HuH-7 (cell line): ENCODE data around the gene DPP10.
"Not testable (repeated sequence)": the region's sequence is repeated elsewhere in the genome, so short reads cannot be mapped to it uniquely, and the experiment has no call there.

Experiments used
- DNase-seq: peaks from one replicate; pipeline ENCODE4 v3.0.0; 2011; ENCODE audit warnings: low spot score

DPP10 gene

DNA sequence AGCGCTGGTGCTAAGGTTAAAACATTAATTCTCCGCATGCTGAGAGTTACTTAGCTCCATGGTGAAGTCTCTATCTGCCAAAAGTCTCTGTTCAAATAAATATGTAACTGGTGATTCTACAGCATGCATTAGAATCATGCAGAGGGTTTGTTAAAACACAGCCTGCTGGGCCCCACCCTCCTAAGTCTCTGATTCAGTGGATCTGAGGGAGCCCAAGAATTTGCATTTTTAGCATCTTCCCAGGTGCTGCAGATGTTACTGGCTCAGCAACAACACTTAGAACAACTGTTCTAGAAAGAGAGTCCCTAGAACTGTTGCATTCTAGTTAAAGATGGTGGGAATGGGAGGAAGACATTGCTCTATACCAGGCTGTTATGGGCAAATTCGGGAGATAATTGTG is 73.4 kb downstream of the DPP10 start:
- DNase-seq, result no peak

- no peak for DNase-seq
Observed at GRCh38 chr2:114517580-114517979, 75.1 kb downstream of the DPP10 start.

DNA sequence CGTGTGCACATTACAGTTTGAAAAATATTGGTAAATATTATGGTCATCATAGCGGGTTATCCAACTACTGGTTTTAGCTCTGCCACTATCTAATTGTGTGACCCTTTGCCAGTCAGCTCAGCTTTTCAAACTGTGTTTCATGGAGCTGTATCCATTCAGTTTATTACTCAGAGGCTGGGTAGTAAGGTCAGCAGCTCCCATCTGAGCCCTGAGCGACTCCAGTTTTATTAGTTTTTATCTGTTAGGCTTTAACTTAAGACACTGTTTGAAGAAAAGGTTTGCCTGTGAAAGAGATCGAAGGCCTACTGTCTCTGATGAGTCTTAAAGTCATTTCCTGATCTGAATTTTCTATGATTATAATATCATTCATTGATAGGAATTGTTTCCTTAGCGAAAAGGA is 76.3 kb downstream of the DPP10 start:
- DNase-seq, result no peak

DNA sequence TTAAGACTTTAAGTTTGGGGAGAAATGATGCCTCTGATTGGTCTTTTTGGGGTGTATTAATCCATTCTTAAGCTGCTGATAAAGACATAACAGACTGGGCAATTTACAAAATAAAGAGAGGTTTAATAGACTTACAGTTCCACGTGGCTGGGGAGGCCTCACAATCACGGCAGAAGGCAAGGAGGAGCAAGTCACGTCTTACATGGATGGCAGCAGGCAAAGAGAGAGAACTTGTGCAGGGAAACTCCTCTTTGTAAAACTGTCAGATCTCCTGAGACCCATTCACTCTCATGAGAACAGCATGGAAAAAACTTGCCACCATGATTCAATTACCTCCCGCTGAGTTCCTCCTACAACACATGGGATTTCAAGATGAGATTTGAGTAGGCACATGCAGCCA is 80.2 kb downstream of the DPP10 start:
- DNase-seq, result not testable (repeated sequence)

DNA sequence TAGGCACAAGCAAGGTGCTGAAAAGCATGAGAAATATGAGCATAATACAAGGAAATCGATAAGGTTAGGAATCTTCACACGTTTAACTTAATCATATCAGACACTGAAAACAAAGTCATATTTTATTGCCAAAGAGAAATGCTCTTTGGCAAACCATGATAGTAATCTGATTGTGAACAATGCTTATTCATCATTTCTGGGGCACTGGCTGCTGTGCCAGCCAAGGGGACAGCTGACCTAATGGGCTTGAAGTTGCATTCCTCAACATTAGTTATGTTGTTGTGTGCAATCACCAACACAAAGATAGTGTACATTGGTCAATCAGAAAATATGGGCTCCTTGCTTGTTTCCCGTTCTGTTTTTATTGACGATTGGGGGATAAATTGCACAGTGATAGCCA is 83.5 kb downstream of the DPP10 start:
- DNase-seq, result no peak

DNA sequence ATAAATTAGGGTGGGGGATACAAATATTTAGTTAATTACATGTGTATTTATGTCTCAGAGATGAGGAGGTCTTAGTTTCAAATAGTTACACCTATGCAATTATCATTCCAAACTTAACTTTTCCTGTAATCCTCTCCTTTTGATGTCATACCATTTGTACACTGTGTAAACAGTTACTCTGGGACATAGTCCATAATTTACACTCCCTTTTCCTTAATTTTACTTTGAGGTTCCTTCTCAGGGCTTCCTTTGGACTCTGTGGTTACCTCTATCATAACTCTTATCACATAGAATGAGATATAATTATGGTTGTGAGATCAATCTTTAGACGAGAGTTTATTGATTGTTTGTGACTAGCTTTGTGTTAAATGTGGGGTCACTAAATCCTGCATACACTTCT is 84.4 kb downstream of the DPP10 start:
- DNase-seq, result no peak

GRCh38 chr2:114527330-114527983 is 85.0 kb downstream of the DPP10 start:
- DNase-seq, result no peak

DNA sequence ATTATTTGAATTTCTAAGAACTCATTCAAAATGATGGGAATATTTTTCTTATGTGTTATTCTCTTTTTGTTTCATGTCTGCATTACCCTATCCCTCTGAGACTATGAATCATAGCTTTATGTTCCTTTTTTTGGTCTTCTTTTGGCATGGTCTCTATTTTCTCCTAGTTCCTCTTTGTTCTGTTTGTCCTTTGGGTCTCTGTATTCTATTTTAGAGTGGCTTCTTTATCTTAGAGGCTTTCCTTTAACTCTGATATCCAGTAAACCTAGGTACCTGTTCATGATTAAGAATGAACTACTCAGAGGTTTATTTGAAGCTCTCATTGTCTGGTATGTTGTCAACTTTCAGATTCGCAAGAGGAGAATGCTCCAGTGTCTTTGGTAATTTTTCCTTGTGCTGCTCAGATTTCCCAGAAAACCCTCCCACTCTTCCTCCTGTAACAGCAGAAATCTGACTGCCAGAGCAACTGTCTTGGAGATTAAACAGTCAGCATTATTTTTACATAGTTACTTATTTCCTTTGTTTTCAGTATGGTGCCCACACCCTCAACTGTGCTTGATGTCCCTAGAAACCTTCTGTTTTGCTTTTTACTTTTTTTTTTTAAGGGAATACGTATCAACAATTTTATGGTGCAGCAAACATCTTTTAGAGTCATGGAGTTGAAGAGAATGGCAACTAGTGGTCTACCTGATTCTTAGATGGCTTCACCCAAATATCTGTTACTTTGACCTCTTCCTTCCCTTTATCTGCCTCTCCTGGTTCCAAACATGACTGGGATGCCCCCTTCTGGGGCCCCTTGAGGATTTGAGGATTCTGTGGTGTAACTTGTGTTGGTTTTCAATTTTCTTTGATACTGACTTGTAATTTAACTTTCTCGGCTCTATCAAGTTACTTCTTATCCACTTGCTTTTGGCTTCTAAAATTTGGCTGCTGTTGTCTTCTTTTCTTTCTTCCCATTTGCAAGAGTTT is 92.0 kb downstream of the DPP10 start:
- DNase-seq, result no peak

DNA sequence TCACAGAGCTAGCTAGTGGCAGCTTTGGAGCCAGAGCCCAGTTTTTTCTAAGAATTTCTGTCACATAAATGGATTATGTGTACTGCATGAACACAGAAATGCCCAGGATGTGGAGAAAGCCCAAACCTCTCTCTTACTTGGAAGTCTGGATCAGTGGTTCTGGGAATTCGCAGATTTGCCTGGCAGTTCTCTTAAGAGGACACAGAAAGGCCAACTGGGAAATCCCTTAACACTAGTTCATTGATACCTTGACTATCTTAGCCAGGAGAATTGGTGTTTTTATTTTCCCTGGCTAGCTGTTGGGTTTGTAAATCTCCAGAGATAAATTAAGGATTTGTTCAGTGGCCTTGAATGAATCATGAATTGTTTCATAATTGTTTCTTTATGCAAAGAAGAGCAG is 95.3 kb downstream of the DPP10 start:
- DNase-seq, result no peak

DNA sequence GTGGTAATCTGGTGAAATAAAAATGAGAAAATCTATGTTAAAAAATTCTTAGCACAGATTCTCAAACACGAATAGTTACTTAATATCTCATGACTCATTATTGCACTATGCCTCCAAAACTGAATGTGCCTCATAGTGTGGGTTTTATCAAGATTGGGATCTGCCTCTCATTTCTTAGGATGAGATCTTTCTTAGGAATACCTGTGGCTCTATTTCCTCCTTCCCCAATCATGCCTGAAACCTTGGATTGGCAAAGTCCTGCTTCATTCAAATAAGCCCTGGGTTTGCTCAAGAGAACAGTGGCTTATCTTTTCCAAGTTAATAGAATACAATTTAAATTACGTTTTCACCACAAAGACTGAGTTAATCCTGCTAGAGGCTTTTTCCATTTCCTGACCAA is 100.3 kb downstream of the DPP10 start:
- no peak for DNase-seq

GRCh38 chr2:114543236-114543766 is 100.9 kb downstream of the DPP10 start:
- DNase-seq, result peak; percentile 26

- DNase-seq, result no peak
Observed at GRCh38 chr2:114545052-114545451, 102.6 kb downstream of the DPP10 start.

DNA sequence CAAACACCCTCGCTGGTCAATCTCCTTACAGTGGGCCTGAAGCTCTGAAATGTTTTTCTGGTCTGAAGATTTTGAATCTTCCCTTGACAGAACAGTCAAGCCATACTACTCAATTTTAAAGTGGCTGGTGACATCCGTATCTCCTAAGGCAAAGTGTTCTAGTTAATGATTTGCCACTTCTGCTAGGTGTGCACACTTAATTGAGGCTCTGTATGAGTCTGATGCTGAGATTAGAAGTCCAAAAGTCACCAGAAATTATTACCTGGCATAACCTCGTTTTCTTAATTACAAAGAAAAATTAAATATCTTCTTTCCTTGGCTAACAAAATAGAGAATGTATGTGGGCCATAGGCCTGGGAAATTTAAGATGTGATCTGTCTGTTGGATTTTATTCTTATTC is 104.1 kb downstream of the DPP10 start:
- no peak for DNase-seq

- no peak for DNase-seq
Observed at GRCh38 chr2:114548151-114548550, 105.7 kb downstream of the DPP10 start.

DNA sequence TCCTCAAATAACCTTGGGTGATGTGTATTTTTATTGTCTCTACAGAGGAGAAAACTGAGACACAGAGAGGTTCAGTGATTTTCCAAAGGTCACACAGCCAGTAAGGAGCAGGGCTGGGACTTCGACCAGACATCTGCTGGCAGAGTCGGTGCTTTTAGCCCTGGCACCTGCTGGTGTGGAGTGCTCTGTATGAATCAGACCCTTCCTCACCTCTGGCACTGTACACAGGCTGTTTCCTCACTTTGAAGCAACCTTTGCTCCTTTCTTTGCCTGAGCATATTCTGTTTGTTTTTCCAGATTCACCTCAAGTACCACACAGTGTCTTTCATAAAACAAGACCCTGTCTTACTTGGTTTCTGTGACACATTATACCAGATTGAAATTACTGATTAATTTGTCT is 107.9 kb downstream of the DPP10 start:
- DNase-seq, result no peak

DNA sequence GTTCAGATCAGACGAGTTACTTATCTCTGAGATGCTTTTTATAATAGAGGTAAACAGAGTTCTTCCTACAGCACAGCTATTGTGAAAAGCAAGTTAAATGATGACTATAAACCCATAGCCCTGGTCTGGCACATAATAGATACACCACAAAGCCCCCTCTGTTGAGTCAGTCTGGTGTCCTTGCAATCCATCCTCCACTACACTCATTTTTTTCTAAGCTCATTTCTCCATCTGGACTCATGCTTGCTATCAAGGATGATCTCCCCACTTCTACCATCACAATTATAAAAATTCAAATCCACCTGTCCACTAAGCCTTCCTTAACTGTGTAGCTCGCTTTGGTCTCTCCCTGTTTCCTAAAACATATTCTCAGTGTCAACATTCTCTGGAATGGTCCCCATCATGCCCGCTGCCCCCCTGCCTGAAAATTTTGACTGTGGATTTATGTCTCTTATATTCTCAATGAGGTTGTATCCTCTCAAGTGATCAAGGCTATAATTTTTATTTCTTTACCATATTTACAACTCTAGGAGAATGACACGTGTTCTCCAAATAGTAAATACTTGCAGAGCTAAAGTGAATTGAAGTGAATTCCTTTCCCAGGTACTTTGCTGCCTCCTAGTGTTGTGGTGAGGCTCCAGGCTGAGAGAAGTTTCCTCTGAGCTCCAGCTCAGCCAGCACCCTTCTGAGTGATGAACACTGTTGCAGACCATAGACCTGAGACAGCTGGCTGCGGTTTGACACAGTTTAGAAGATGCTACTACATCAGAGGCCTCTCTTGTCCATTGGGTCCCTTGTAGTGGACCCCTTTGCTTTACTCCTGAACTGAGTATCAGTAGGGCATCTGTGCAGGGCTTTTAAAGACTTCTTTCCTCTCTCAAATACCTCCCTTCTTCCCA is 108.7 kb downstream of the DPP10 start:
- peak; percentile 46 for DNase-seq

GRCh38 chr2:114553027-114553426 is 110.6 kb downstream of the DPP10 start:
- DNase-seq, result no peak

GRCh38 chr2:114569166-114569565 is 126.7 kb downstream of the DPP10 start:
- no peak for DNase-seq

- DNase-seq, result no peak
Observed at GRCh38 chr2:114577657-114578056, 135.2 kb downstream of the DPP10 start.

DNA sequence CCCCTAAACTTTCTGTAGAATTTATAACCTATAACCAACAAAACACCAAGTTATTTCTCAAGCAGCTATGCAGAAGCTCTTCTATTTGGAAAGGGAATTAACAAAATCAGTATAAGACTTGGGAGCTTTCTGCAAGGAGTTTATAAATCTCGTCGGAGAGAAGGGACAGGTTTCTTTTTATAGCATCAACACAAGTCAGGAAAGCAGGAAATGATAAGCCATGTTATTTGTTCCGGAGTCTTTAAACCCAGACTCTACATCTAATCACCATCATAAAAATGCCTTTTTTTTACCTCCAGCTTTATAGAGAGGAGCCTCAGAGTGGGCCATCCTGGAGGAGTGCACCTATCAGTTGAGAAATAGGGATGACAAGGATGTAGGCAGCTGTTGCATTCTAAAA is 137.1 kb downstream of the DPP10 start:
- no peak for DNase-seq

- no peak for DNase-seq
Observed at GRCh38 chr2:114580691-114581090, 138.2 kb downstream of the DPP10 start.

DNA sequence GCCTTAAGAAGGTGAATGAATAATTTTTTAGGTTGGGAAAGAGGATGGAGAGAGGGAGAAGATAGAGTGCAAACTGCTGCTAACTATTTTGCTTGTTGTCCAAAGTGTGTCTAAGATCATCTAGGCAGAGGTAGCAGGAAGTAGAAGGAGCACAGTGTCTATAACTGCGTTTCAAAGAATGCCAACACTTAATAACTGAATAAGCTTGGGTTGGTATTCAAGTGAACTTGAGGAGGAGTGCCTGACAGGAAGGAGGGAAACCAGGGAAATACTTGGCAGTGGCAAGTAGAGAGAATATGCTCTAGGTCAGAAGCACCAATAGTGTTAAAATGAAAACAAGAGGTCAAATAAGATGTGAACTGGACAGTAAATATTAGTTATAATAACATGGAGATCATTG is 155.9 kb downstream of the DPP10 start:
- no peak for DNase-seq
